ENCODE data around the gene OXER1.

- TF ChIP-seq, protein P1, sequence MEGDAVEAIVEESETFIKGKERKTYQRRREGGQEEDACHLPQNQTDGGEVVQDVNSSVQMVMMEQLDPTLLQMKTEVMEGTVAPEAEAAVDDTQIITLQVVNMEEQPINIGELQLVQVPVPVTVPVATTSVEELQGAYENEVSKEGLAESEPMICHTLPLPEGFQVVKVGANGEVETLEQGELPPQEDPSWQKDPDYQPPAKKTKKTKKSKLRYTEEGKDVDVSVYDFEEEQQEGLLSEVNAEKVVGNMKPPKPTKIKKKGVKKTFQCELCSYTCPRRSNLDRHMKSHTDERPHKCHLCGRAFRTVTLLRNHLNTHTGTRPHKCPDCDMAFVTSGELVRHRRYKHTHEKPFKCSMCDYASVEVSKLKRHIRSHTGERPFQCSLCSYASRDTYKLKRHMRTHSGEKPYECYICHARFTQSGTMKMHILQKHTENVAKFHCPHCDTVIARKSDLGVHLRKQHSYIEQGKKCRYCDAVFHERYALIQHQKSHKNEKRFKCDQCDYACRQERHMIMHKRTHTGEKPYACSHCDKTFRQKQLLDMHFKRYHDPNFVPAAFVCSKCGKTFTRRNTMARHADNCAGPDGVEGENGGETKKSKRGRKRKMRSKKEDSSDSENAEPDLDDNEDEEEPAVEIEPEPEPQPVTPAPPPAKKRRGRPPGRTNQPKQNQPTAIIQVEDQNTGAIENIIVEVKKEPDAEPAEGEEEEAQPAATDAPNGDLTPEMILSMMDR (IDR thresholded peaks at IDR 0.05; ENCODE audit: low read depth, low read length, poor library complexity, severe bottlenecking): no peak
- TF ChIP-seq EZH2phosphoT487 (IDR thresholded peaks at IDR 0.05; ENCODE audit: borderline replicate concordance, low read length): no peak
These were observed 45.3 kb upstream of the OXER1 start for GRCh38 chr2:42809131-42809818.
